ENCODE results near the gene ADAM15. TPM values are rescaled to one million over a fixed set of nuclear protein-coding genes. Genes with fewer than 3 reads are reported as not detected.

Gene ADAM15
- polyA plus RNA-seq, 1 donor from 2014 or later = 24.8 TPM

DNA sequence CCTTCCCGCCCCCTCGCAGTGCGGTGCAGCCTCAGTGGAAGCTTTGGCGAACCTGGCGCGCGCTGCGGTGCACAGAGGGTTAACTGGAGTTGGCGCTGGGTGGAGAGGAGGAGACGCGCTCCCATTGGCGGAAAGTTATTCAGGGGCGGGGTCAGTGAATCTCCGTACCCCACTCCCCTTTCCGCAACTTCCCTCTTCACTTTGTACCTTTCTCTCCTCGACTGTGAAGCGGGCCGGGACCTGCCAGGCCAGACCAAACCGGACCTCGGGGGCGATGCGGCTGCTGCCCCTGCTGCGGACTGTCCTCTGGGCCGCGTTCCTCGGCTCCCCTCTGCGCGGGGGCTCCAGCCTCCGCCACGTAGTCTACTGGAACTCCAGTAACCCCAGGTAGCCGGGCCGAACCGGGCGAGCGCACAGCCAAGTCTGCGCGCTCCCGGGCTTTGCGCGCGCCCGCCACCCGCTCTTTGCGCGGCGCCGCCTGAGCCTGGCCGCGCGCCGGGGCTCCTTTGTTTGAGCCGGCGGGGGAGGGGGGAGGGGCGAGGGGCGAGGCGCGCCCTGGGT, 12.5 kb downstream of the ADAM15 start, which contains the start of gene EFNA4:
TSS of gene EFNA4 (plus strand) at position 191 of the 561 bp plus-strand sequence. CDS start at position 275, 84 bp downstream.
- H3K79me2 ChIP-seq (replicated peaks; ENCODE audit: insufficient read depth, low read length) = peaks cover 8% of the 10 kb centered on the region
- no peaks in the 10 kb centered on the region for H3K9me3 ChIP-seq (ENCODE audit: low read length)
- H3K27me3 ChIP-seq (ENCODE audit: insufficient read depth, low read depth, low read length) = no peaks in the 10 kb centered on the region
- H3K36me3 ChIP-seq (ENCODE audit: insufficient read depth, low read length) = no peaks in the 10 kb centered on the region
- peak within 1 kb of the TSS; percentile 84 for H3K4me2 ChIP-seq (ENCODE audit: low read length)
- peak within 1 kb of the TSS; percentile 60 for H3K9ac ChIP-seq (ENCODE audit: low read length)
- no peak within 1 kb of the TSS for H3K27ac ChIP-seq (ENCODE audit: low read length)
- no peaks in the 10 kb centered on the region for H3F3A ChIP-seq (ENCODE audit: insufficient read depth, low read length, poor library complexity, severe bottlenecking)
- peak within 1 kb of the TSS; percentile 72 for H3K4me3 ChIP-seq (ENCODE audit: low read length)
- H3K9me2 ChIP-seq (ENCODE audit: insufficient read depth, low read length) = no peaks in the 10 kb centered on the region
- TF ChIP-seq MXI1 (conservative IDR thresholded peaks at IDR 0.05; ENCODE audit: poor library complexity, severe bottlenecking) = no peak
- TF ChIP-seq, protein P1, sequence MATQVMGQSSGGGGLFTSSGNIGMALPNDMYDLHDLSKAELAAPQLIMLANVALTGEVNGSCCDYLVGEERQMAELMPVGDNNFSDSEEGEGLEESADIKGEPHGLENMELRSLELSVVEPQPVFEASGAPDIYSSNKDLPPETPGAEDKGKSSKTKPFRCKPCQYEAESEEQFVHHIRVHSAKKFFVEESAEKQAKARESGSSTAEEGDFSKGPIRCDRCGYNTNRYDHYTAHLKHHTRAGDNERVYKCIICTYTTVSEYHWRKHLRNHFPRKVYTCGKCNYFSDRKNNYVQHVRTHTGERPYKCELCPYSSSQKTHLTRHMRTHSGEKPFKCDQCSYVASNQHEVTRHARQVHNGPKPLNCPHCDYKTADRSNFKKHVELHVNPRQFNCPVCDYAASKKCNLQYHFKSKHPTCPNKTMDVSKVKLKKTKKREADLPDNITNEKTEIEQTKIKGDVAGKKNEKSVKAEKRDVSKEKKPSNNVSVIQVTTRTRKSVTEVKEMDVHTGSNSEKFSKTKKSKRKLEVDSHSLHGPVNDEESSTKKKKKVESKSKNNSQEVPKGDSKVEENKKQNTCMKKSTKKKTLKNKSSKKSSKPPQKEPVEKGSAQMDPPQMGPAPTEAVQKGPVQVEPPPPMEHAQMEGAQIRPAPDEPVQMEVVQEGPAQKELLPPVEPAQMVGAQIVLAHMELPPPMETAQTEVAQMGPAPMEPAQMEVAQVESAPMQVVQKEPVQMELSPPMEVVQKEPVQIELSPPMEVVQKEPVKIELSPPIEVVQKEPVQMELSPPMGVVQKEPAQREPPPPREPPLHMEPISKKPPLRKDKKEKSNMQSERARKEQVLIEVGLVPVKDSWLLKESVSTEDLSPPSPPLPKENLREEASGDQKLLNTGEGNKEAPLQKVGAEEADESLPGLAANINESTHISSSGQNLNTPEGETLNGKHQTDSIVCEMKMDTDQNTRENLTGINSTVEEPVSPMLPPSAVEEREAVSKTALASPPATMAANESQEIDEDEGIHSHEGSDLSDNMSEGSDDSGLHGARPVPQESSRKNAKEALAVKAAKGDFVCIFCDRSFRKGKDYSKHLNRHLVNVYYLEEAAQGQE (IDR thresholded peaks at IDR 0.05; ENCODE audit: borderline replicate concordance) = no peak
- no peak for TF ChIP-seq EP300 (conservative IDR thresholded peaks at IDR 0.05; ENCODE audit: poor library complexity, severe bottlenecking)
- no peak for TF ChIP-seq TAF1 (IDR thresholded peaks at IDR 0.05; ENCODE audit: low read depth)
- no peak for TF ChIP-seq EZH2 (IDR thresholded peaks at IDR 0.05; ENCODE audit: borderline replicate concordance, insufficient read depth, low read length, poor library complexity, severe bottlenecking)
- no peak for TF ChIP-seq RAD21 (conservative IDR thresholded peaks at IDR 0.05)
- TF ChIP-seq POLR2AphosphoS5 (IDR thresholded peaks at IDR 0.05) = no peak
- TF ChIP-seq, protein P2, sequence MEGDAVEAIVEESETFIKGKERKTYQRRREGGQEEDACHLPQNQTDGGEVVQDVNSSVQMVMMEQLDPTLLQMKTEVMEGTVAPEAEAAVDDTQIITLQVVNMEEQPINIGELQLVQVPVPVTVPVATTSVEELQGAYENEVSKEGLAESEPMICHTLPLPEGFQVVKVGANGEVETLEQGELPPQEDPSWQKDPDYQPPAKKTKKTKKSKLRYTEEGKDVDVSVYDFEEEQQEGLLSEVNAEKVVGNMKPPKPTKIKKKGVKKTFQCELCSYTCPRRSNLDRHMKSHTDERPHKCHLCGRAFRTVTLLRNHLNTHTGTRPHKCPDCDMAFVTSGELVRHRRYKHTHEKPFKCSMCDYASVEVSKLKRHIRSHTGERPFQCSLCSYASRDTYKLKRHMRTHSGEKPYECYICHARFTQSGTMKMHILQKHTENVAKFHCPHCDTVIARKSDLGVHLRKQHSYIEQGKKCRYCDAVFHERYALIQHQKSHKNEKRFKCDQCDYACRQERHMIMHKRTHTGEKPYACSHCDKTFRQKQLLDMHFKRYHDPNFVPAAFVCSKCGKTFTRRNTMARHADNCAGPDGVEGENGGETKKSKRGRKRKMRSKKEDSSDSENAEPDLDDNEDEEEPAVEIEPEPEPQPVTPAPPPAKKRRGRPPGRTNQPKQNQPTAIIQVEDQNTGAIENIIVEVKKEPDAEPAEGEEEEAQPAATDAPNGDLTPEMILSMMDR (IDR thresholded peaks at IDR 0.05; ENCODE audit: poor library complexity, severe bottlenecking) = no peak
- no peak for TF ChIP-seq SMC3 (conservative IDR thresholded peaks at IDR 0.05; ENCODE audit: poor library complexity)
- no peaks in the 10 kb centered on the region for H4K20me1 ChIP-seq (ENCODE audit: insufficient read depth)
- H2AFZ ChIP-seq (ENCODE audit: low read depth, low read length) = no peak within 1 kb of the TSS

DNA sequence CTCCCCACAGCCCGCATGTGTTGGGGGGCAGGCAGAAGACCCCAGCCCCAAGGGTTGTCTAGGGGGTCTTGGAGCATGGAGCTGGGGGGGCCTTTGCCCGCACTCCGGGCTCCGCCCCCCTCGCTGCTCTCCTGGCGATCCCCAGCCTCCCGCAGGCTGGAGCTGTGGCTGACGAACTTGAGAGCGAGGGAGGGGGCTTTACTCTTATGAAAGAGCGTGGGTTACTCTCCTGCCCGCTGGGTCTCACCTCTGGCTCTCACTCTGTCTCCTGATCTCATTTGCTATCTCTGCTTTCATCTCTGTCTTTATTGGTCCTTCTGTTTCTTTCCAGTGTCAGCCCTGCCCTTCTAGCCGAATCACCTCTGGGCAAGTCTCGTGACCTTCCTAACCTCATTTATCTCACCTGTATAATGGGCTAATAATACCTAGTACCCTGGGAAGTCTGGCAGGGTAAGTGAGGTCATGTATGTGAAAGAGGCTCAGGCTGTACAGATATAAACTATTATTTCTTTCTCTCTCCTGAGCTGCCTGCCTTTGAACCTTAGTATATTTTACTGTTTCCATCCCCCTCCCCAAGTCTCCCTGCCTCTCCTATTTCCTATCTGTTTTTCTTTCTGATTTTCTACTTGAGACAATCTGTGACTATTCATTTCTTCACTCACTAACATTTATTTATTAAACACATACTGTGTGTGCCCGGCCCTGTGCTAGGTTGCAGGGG, 13.2 kb downstream of the ADAM15 start:
- H3K4me3 ChIP-seq (ENCODE audit: low read length) = peak overlapping the region; percentile 72
- no peaks in the 10 kb centered on the region for H3K27me3 ChIP-seq (ENCODE audit: insufficient read depth, low read depth, low read length)
- no peak overlapping the region for H2AFZ ChIP-seq (ENCODE audit: low read depth, low read length)
- H3K9ac ChIP-seq (ENCODE audit: low read length) = peak overlapping the region; percentile 60
- H3K79me2 ChIP-seq (replicated peaks; ENCODE audit: insufficient read depth, low read length) = peaks cover 8% of the 10 kb centered on the region
- no peaks in the 10 kb centered on the region for H4K20me1 ChIP-seq (ENCODE audit: insufficient read depth)
- H3K9me3 ChIP-seq (ENCODE audit: low read length) = no peaks in the 10 kb centered on the region
- H3F3A ChIP-seq (ENCODE audit: insufficient read depth, low read length, poor library complexity, severe bottlenecking) = no peaks in the 10 kb centered on the region
- no peak overlapping the region for H3K27ac ChIP-seq (ENCODE audit: low read length)
- H3K4me2 ChIP-seq (ENCODE audit: low read length) = no peak overlapping the region
- TF ChIP-seq EZH2 (IDR thresholded peaks at IDR 0.05; ENCODE audit: borderline replicate concordance, insufficient read depth, low read length, poor library complexity, severe bottlenecking) (no peak), POLR2AphosphoS5 (IDR thresholded peaks at IDR 0.05) (no peak), RAD21 (conservative IDR thresholded peaks at IDR 0.05) (no peak), EP300 (conservative IDR thresholded peaks at IDR 0.05; ENCODE audit: poor library complexity, severe bottlenecking) (no peak), SMC3 (conservative IDR thresholded peaks at IDR 0.05; ENCODE audit: poor library complexity) (no peak), TAF1 (IDR thresholded peaks at IDR 0.05; ENCODE audit: low read depth) (no peak), MXI1 (conservative IDR thresholded peaks at IDR 0.05; ENCODE audit: poor library complexity, severe bottlenecking) (no peak)
- TF ChIP-seq, protein P1 (IDR thresholded peaks at IDR 0.05; ENCODE audit: borderline replicate concordance) = no peak
- TF ChIP-seq, protein P2 (IDR thresholded peaks at IDR 0.05; ENCODE audit: poor library complexity, severe bottlenecking) = no peak
- H3K9me2 ChIP-seq (ENCODE audit: insufficient read depth, low read length) = no peaks in the 10 kb centered on the region
- no peaks in the 10 kb centered on the region for H3K36me3 ChIP-seq (ENCODE audit: insufficient read depth, low read length)

Measured in neural cell (in vitro differentiated cells).